NCI-H2029 treated with DMSO at 0.1 percent for 48 hours (cell line): Measurements from ENCODE around the gene IKZF3.
A peak's percentile ranks its signal among the peaks of the same experiment; 100 is the strongest.
"Not testable (repeated sequence)": the region's sequence is repeated elsewhere in the genome, so short reads cannot be mapped to it uniquely, and the experiment has no call there.

Experiments used
- DNase-seq: peaks from one replicate; lab custom pipeline; 2025; lab: John Stamatoyannopoulos, UW

IKZF3 gene

DNA sequence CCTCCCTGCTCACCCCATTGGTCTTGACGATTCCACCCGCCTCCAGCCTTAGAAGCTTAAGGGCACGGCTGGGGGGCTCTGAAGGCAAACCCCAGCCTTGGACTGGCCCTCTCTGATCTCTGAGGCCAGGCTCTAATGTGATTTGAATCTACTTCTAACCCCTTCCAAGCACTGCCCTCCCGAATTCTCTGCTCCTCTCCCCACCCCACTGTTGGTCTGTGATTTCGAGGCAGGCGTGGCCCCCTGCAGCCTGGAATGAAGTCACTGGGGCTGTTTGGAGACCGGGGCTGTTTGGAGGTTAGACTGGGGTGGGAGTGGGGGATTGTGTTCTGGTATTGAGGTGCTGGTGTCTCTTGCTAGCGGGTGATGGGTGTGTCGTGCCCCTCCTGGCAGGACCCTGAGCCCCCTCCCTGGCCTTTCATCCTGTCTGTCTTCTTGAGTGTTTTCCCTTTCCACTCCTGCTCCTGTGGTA lies 124.2 kb downstream of the IKZF3 start:
- no peak for DNase-seq

GRCh38 chr17:39738983-39739884 lies 124.9 kb downstream of the IKZF3 start:
- DNase-seq, result peak; percentile 57

- DNase-seq, result peak; percentile 52
Measured at GRCh38 chr17:39738568-39738901, 125.6 kb downstream of the IKZF3 start.

DNA sequence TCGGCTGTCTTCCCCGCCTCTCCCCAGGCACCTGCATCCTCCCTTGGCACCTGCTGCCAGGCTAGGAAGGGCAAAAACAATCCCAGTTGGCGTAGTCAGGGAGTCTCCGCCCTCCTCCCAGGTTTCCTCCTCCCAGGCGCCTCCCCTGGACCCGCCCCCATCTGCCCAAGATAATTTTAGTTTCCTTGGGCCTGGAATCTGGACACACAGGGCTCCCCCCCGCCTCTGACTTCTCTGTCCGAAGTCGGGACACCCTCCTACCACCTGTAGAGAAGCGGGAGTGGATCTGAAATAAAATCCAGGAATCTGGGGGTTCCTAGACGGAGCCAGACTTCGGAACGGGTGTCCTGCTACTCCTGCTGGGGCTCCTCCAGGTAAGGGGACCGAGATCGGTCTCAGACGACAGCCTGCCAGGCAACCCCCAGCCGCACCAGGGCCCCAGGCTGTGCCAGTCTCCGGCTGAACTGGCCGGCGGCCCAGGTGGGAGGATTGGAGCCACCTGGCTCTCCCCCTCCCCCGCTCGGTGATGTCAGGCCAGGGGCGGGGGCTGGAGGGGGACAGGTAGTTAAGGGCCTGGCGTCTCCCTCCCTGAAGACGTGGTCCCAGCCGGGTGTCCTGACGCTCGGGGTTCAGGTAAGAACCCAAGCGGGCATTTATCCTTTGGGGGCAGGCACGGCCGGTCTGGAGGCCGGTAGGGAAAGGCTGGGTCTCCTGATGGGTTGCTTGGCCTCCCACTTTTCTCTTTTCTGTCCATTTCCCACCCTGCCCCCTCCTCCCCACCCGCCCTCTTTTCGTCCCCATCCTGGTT lies 126.1 kb downstream of the IKZF3 start, which contains the start of gene GRB7:
GRB7 (plus strand) TSS at position 179 of the 808 bp plus-strand sequence. CDS start 4,364 bp downstream, outside the sequence.
- peak; percentile 52 for DNase-seq

DNA sequence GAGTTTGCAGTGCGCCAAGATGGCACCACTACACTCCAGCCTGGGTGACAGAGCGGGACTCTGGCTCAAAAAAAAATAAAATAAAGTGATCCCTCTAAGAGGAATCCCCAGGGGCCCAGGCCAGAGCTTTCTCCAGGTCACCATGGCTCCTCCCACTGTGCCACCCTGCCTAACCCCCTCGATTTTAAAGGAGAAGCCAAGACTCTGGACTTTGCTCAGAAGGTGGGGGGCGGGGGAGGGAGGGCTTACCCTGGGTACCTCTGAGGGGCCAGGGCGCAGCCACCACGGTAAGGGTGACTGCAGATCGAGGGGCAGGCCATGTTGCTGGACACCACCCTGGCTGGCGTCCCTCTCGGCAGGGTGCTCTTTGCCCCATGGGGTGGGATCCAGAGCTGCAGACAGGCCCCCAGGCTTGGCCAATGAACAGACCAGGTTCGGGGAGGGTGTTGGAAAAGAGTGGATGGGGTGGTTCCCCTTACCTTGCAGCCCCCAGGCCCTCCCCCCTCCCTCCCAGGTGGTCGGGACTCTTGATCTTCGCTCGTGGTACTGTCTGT lies 126.8 kb downstream of the IKZF3 start:
- DNase-seq, result no peak

- DNase-seq, result no peak
Measured at GRCh38 chr17:39736319-39737165, 127.6 kb downstream of the IKZF3 start.

DNA sequence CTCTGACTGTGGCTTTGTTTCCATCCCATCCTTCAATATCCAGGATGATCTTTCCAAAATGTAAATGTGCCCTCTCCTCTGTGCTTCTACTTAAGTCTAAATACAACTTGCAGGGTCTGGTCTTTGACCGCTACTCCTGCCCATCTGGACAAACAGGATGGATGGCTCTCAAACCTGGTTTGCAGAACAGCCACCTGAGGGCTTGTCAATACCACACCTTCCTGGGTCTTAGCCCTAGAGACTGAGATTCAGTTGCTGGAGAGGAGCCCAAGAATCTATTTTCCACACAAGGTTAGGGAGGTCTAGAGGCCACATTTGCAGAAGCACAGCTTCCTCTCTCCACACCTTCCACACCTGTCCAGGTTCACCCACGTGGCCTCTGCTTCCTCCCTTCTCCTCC lies 128.2 kb downstream of the IKZF3 start:
- DNase-seq, result no peak

GRCh38 chr17:39732586-39732985 lies 131.5 kb downstream of the IKZF3 start:
- DNase-seq, result no peak

- DNase-seq, result peak; percentile 29
Measured at GRCh38 chr17:39730095-39730921, 133.8 kb downstream of the IKZF3 start, which contains the start of gene MIEN1. TSS of gene MIEN1 (minus strand) at chr17:39730532. CDS start at chr17:39730495, 37 bp downstream.

DNA sequence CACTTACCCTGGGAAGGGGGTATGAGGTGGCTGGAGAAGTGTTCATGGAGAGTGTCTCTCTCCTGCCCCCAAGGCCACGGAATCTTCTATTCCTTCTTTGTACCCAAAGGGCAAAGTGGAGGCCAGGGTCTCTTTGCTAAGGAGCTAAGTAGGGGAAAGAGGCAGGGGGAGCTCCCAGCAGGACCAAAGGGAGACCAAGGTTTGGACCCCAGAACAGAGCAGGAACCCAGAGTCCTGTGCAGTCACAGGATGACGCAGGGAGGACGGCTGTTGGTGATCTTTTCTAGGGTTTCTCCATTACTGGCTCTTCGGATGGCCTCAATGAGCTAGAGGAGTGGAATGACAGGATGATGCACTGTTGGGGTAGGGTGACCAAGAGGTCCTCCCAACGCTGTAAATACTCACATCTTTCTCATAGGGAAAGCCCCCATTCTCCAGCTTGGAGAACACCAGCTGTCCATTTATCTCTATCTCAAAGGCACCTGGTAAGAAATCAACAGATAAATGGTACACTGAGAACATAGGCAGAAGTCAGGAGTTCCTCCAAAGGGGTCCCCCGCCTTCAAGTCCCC lies 134.7 kb downstream of the IKZF3 start:
- no peak for DNase-seq

DNA sequence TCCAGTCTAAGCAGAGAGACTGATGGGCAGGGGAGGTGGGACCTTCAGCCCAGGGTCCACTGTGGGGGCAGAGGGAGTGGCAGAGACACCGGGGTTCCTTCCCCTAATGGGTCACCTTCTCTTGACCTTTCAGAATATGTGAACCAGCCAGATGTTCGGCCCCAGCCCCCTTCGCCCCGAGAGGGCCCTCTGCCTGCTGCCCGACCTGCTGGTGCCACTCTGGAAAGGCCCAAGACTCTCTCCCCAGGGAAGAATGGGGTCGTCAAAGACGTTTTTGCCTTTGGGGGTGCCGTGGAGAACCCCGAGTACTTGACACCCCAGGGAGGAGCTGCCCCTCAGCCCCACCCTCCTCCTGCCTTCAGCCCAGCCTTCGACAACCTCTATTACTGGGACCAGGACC lies 136.6 kb downstream of the IKZF3 start:
- DNase-seq, result no peak

- DNase-seq, result no peak
Measured at GRCh38 chr17:39726617-39727016, 137.5 kb downstream of the IKZF3 start.

DNA sequence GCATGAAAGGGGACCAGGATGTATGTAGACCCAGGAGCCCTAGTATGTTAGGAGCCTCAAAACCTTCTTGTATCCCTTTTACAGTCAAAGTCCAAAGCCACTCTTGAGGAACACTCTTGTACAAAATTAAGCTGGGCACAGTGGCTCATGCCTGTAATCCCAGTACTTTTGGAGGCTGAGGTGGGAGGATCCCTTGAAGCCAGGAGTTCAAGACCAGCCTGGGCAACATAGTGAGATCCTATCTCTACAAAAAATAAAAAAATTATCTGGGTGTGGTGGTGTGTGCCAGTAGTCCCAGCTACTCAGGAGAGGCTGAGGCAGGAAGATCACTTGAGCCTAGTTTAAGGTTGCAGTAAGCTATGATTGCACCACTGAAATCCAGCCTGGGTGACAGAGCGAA lies 138.2 kb downstream of the IKZF3 start:
- not testable (repeated sequence) for DNase-seq

DNA sequence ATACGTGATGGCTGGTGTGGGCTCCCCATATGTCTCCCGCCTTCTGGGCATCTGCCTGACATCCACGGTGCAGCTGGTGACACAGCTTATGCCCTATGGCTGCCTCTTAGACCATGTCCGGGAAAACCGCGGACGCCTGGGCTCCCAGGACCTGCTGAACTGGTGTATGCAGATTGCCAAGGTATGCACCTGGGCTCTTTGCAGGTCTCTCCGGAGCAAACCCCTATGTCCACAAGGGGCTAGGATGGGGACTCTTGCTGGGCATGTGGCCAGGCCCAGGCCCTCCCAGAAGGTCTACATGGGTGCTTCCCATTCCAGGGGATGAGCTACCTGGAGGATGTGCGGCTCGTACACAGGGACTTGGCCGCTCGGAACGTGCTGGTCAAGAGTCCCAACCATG lies 139.4 kb downstream of the IKZF3 start:
- DNase-seq, result no peak

GRCh38 chr17:39722965-39723848 lies 140.9 kb downstream of the IKZF3 start:
- no peak for DNase-seq

DNA sequence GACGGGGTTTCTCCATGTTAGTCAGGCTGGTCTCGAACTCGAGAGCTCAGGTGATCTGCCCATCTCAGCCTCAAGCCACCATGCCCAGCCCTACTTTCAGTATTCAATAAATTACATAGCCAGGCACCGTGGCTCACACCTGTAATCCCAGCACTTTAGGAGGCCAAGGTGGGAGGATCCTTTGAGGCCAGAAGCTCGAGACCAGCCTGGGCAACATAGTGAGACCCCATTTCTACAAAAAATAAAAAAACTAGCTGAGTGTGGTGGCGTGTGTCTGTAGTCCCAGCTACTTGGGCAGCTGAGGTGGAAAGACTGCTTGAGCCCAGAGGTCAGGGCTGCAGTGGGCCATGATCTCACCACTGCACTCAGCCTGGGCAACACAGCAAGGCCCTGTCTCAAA lies 142.0 kb downstream of the IKZF3 start:
- no peak for DNase-seq

DNA sequence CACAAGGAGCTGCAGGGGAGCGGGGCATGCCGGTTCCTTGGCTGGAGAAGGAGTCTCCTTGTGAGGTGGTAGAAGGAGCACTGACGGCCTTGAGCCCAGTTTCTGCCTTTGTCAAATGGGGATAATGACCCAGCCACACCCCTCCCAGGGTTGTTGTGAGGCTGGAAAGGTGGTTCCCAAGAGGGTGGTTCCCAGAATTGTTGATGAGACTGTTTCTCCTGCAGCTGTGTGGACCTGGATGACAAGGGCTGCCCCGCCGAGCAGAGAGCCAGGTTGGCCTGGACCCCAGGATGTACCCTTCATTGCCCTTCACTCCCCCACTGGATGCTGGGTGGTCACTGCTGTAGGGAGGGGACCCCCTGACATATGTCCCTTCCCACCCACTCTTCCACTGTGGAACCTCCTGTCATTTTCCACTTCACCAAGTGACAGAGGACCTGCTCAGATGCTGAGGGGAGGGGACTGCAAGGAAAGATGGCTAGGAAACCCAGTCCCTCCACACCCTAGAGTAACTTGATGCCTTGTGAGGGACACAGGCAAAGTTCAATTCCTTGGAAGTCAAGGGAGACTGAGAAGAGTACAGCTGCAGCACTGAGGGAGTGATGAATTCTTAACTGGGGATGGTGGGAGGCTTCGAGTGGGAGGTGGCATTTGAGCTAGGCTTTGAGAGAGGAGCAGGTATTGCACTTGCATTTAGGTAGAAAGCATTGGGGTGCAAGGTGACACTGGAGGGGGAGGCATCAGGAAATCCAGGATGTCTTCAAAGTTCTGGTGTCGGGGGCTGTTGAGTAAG lies 144.4 kb downstream of the IKZF3 start:
- DNase-seq, result no peak

DNA sequence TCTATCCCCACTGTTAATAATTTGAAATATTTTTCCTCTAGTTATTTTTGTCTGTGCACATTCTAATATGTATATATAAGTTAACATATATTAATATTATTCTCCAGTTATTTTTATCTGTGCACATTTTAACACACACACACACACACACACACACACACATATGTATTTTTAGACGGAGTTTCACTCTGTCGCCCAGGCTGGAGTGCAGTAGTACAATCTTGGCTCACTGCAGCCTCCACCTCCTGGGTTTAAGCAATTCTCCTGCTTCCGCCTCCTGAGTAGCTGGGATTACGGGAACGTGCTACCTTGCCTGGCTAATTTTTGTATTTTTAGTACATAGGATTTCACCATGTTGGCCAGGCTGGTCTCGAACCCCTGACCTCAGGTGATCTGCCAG lies 146.5 kb downstream of the IKZF3 start:
- no peak for DNase-seq
